ENCODE results near the gene RALGPS1. TPM values are rescaled to one million over a fixed set of nuclear protein-coding genes. Genes with fewer than 3 reads are reported as not detected.

Gene RALGPS1
- total RNA-seq, 1 experiment from 2014 or later, result 6.4 TPM

GRCh38 chr9:127124792-127125191 is 210.2 kb downstream of the RALGPS1 start:
- H3K36me3 ChIP-seq (replicated peaks; ENCODE audit: control insufficient read depth, insufficient read depth, low read length), result no peaks in the 10 kb centered on the region
- DNase-seq, result no peak
- no peaks in the 10 kb centered on the region; the same call in 1 of the 2 replicates for H3K27me3 ChIP-seq (ENCODE audit: control insufficient read depth, insufficient read depth, low read length)
- H3K4me3 ChIP-seq (ENCODE audit: insufficient read depth, low read depth, low read length), result no peak overlapping the region

DNA sequence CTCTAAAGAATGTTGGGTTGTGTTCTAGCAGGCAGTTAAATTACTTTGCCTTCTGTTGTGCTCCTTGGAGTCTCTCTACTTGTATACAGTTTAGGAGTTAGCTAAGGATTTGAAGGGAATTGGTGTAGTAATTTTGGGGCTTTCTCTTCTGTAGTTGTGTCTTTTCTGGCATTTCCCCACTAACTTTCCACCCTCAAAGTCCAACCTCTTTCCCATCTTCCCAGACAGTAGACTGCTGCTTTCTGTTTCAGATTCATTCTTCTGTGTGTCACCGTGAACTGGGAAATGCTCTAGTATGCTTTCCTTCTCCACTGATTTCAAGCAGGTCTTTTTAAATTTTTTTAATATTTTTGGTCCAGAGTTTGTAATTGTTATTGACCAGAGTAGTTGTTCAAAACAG is 212.4 kb downstream of the RALGPS1 start:
- DNase-seq, result no peak
- Histone ChIP-seq H3K27me3 (ENCODE audit: control insufficient read depth, insufficient read depth, low read length) (no peaks in the 10 kb centered on the region; the same call in 1 of the 2 replicates), H3K36me3 (replicated peaks; ENCODE audit: control insufficient read depth, insufficient read depth, low read length) (no peaks in the 10 kb centered on the region), H3K4me3 (ENCODE audit: insufficient read depth, low read depth, low read length) (no peak overlapping the region)

- Histone ChIP-seq H3K4me3 (ENCODE audit: insufficient read depth, low read depth, low read length) (no peak overlapping the region), H3K36me3 (replicated peaks; ENCODE audit: control insufficient read depth, insufficient read depth, low read length) (no peaks in the 10 kb centered on the region), H3K27me3 (ENCODE audit: control insufficient read depth, insufficient read depth, low read length) (no peaks in the 10 kb centered on the region)
- no peak for DNase-seq
Measured at GRCh38 chr9:127128341-127129072, 213.9 kb downstream of the RALGPS1 start.

- Histone ChIP-seq H3K36me3 (replicated peaks; ENCODE audit: control insufficient read depth, insufficient read depth, low read length) (no peaks in the 10 kb centered on the region), H3K27me3 (ENCODE audit: control insufficient read depth, insufficient read depth, low read length) (no peaks in the 10 kb centered on the region), H3K4me3 (ENCODE audit: insufficient read depth, low read depth, low read length) (no peak overlapping the region)
- DNase-seq, result no peak
Measured at GRCh38 chr9:127129073-127129717, 214.6 kb downstream of the RALGPS1 start.

DNA sequence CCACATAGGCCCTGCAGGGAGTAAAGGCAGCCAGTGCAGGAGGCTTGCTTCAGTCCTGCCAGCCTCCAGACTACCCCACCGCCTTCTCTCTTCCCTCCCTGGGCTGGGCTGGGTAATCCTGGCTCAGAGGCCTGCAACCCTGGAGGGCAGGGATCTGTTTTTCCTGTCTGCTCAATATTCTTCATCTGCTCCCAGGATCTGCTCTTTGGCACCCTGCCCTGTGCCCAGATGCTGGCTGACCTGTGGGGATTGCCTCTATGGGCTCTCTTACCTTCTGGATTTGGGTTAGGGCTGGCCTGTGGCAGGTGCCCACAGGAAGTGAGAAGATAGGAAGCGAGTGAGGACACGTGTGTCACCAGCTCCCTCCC is 215.1 kb downstream of the RALGPS1 start:
- Histone ChIP-seq H3K27me3 (ENCODE audit: control insufficient read depth, insufficient read depth, low read length) (no peaks in the 10 kb centered on the region), H3K36me3 (replicated peaks; ENCODE audit: control insufficient read depth, insufficient read depth, low read length) (no peaks in the 10 kb centered on the region), H3K4me3 (ENCODE audit: insufficient read depth, low read depth, low read length) (no peak overlapping the region)
- no peak for DNase-seq

DNA sequence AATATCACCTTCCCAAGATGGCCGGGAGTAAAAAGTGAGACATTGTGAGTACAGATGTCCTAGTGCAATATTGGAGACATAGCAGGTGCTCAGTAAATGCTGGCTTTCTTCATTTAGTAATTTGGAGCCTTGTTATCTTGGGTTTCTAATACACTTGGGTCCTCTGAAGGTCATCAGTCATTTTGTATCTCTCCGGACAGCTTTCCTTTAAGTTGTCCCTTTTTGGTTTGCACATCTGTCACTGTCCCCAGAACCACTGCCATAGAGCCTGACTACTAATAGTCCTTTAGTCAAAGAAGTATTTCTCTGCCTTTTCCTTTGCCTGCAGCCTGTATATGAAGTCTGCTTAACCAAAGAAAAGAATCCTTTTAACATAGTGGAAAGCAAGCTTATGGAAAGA is 215.7 kb downstream of the RALGPS1 start:
- H3K27me3 ChIP-seq (ENCODE audit: control insufficient read depth, insufficient read depth, low read length), result no peaks in the 10 kb centered on the region
- DNase-seq, result no peak
- no peaks in the 10 kb centered on the region for H3K36me3 ChIP-seq (replicated peaks; ENCODE audit: control insufficient read depth, insufficient read depth, low read length)
- no peak overlapping the region for H3K4me3 ChIP-seq (ENCODE audit: insufficient read depth, low read depth, low read length)

- Histone ChIP-seq H3K4me3 (ENCODE audit: insufficient read depth, low read depth, low read length) (no peak overlapping the region), H3K36me3 (replicated peaks; ENCODE audit: control insufficient read depth, insufficient read depth, low read length) (no peaks in the 10 kb centered on the region), H3K27me3 (ENCODE audit: control insufficient read depth, insufficient read depth, low read length) (no peaks in the 10 kb centered on the region)
- DNase-seq, result no peak
Measured at GRCh38 chr9:127130661-127131538, 216.3 kb downstream of the RALGPS1 start.

GRCh38 chr9:127131871-127132270 is 217.3 kb downstream of the RALGPS1 start:
- Histone ChIP-seq H3K36me3 (replicated peaks; ENCODE audit: control insufficient read depth, insufficient read depth, low read length) (no peaks in the 10 kb centered on the region), H3K27me3 (ENCODE audit: control insufficient read depth, insufficient read depth, low read length) (no peaks in the 10 kb centered on the region), H3K4me3 (ENCODE audit: insufficient read depth, low read depth, low read length) (no peak overlapping the region)
- DNase-seq, result no peak

- Histone ChIP-seq H3K36me3 (replicated peaks; ENCODE audit: control insufficient read depth, insufficient read depth, low read length) (no peaks in the 10 kb centered on the region), H3K27me3 (ENCODE audit: control insufficient read depth, insufficient read depth, low read length) (no peaks in the 10 kb centered on the region)
- DNase-seq, result no peak
Measured at GRCh38 chr9:127132375-127132774, 217.8 kb downstream of the RALGPS1 start.

GRCh38 chr9:127132921-127133647 is 218.5 kb downstream of the RALGPS1 start:
- peak; percentile 89 for DNase-seq
- Histone ChIP-seq H3K4me3 (ENCODE audit: insufficient read depth, low read depth, low read length) (no peak overlapping the region), H3K27me3 (ENCODE audit: control insufficient read depth, insufficient read depth, low read length) (no peaks in the 10 kb centered on the region), H3K36me3 (replicated peaks; ENCODE audit: control insufficient read depth, insufficient read depth, low read length) (no peaks in the 10 kb centered on the region)

More at GRCh38 chr9:127132375-127132774, 217.8 kb downstream of the RALGPS1 start:
- H3K4me3 ChIP-seq (ENCODE audit: insufficient read depth, low read depth, low read length), result no peak overlapping the region

DNA sequence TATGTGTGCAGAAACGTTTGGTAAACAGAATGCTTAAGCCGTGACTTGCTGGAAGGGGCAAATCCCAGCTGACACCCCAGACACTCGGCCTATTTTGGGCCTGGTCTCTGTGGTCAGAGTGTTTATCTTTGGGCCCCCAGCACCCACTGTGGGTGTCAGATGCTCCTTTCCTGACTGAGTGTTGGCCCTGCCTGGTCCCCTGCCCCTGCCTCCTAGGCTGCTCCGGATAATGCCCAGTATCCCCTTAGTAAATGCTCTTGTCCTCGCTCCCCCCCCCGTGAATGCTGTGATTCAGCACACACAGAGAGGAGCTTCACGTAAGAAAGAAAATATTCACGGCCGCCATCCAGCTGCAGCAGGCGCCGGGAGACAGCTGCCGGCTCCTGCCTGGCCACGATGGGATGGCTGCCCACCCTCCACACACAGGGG is 219.2 kb downstream of the RALGPS1 start:
- DNase-seq, result peak; percentile 75
- H3K4me3 ChIP-seq (ENCODE audit: insufficient read depth, low read depth, low read length), result no peak overlapping the region
- H3K27me3 ChIP-seq (ENCODE audit: control insufficient read depth, insufficient read depth, low read length), result no peaks in the 10 kb centered on the region
- H3K36me3 ChIP-seq (replicated peaks; ENCODE audit: control insufficient read depth, insufficient read depth, low read length), result no peaks in the 10 kb centered on the region; the same call in 1 of the 2 replicates

GRCh38 chr9:127135056-127135745 is 220.6 kb downstream of the RALGPS1 start:
- no peak for DNase-seq
- Histone ChIP-seq H3K36me3 (replicated peaks; ENCODE audit: control insufficient read depth, insufficient read depth, low read length) (no peaks in the 10 kb centered on the region; the same call in 1 of the 2 replicates), H3K27me3 (ENCODE audit: control insufficient read depth, insufficient read depth, low read length) (no peaks in the 10 kb centered on the region), H3K4me3 (ENCODE audit: insufficient read depth, low read depth, low read length) (no peak overlapping the region)

- no peaks in the 10 kb centered on the region; the same call in 1 of the 2 replicates for H3K36me3 ChIP-seq (replicated peaks; ENCODE audit: control insufficient read depth, insufficient read depth, low read length)
- DNase-seq, result no peak
- H3K4me3 ChIP-seq (ENCODE audit: insufficient read depth, low read depth, low read length), result no peak overlapping the region
- no peaks in the 10 kb centered on the region for H3K27me3 ChIP-seq (ENCODE audit: control insufficient read depth, insufficient read depth, low read length)
Measured at GRCh38 chr9:127136081-127136879, 221.7 kb downstream of the RALGPS1 start.

Measured in H7 (cell line).